ENCODE data around the gene PKHD1. TPM values are rescaled to one million over a fixed set of nuclear protein-coding genes. Genes with fewer than 3 reads are reported as not detected.

The PKHD1 gene
- total RNA-seq, 4 donors from 2014 or later, result 0.16 to 0.60 (median 0.32) TPM

GRCh38 chr6:52000064-52000463 lies 87.3 kb downstream of the PKHD1 start:
- in situ Hi-C loops (cut with MboI; ENCODE audit: low pct_ligation_motif_present in 1 of 4, low pct_unique_long_range_greater_than_20kb in 1 of 4, low sequenced_read_pairs in 3 of 4), result loop anchor here in 1 of 4 donors (25.0 kb wide), 2 partner anchors 138 to 1188 kb away; partner anchors contain the start of gene TFAP2B

DNA sequence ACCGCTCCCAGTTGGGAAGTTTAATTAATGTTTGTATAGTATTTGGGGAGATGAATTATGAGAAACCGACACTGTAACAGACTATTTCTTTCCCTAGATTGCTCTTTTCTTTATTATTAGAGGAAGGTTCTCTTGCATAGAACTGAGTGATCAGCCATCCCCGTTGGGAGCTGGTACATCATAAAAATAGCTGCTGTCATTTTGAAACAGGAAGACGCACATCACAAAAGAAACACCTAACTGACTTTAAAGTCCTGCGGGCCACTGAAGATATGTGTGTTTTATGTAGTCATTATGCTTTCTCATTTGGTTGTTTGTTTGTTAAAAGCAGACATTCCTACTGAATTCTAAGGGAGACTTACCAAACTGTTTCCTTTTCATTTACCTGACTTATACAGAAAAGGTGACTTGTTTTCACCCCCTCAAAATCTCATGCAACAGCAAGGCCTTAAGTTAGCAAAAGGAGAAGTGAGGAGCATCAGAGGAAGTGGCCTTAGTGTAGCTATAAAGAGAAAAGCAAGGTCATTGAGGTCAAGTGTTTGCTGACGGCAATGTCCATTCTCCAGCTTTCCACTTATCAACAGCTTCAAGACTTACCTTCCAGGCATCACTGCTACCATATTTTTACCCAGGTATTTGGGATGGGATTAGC lies 91.0 kb downstream of the PKHD1 start:
- TF ChIP-seq POLR2A (IDR thresholded peaks at IDR 0.05), result no peak
- TF ChIP-seq EP300 (IDR thresholded peaks at IDR 0.05; ENCODE audit: low read depth), result no peak
- TF ChIP-seq, protein P1, sequence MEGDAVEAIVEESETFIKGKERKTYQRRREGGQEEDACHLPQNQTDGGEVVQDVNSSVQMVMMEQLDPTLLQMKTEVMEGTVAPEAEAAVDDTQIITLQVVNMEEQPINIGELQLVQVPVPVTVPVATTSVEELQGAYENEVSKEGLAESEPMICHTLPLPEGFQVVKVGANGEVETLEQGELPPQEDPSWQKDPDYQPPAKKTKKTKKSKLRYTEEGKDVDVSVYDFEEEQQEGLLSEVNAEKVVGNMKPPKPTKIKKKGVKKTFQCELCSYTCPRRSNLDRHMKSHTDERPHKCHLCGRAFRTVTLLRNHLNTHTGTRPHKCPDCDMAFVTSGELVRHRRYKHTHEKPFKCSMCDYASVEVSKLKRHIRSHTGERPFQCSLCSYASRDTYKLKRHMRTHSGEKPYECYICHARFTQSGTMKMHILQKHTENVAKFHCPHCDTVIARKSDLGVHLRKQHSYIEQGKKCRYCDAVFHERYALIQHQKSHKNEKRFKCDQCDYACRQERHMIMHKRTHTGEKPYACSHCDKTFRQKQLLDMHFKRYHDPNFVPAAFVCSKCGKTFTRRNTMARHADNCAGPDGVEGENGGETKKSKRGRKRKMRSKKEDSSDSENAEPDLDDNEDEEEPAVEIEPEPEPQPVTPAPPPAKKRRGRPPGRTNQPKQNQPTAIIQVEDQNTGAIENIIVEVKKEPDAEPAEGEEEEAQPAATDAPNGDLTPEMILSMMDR (IDR thresholded peaks at IDR 0.05), result no peak
- TF ChIP-seq POLR2AphosphoS5 (IDR thresholded peaks at IDR 0.05), result no peak
- 74 to 75% methylated on average over 4 to 6 of the region's 6 CpGs for whole genome bisulfite sequencing, 2 donors (ENCODE audit: low coverage in 1 of 2)
- in situ Hi-C loops (cut with MboI; ENCODE audit: low pct_ligation_motif_present in 1 of 4, low pct_unique_long_range_greater_than_20kb in 1 of 4, low sequenced_read_pairs in 3 of 4), result no loop called here
- Histone ChIP-seq H3K4me1 (peaks cover 0 to 12% (median 3%) of the 10 kb centered on the region in 4 donors), H3K27ac (no peak overlapping the region), H3K4me3 (no peak overlapping the region), H3K27me3 (no peaks in the 10 kb centered on the region), H3K36me3 (no peaks in the 10 kb centered on the region), H3K9me3 (no peaks in the 10 kb centered on the region)
- no peak for DNase-seq
- intact Hi-C loops (cut with DNase I; ENCODE audit: low total_unique reads), result no loop called here

More at GRCh38 chr6:52000064-52000463, 87.3 kb downstream of the PKHD1 start:
- Histone ChIP-seq H3K4me1 (peaks cover 0 to 7% (median under 1%) of the 10 kb centered on the region in 4 donors), H3K9me3 (no peaks in the 10 kb centered on the region), H3K36me3 (no peaks in the 10 kb centered on the region), H3K4me3 (no peak overlapping the region), H3K27ac (no peak overlapping the region), H3K27me3 (no peaks in the 10 kb centered on the region)
- DNase-seq, result no peak
- TF ChIP-seq POLR2A (IDR thresholded peaks at IDR 0.05) (no peak), POLR2AphosphoS5 (IDR thresholded peaks at IDR 0.05) (no peak), EP300 (IDR thresholded peaks at IDR 0.05; ENCODE audit: low read depth) (no peak)
- TF ChIP-seq, protein P1 (IDR thresholded peaks at IDR 0.05), result no peak
- intact Hi-C loops (cut with DNase I; ENCODE audit: low total_unique reads), result loop anchor here (10.0 kb wide), 1 partner anchor 1165 kb away; no protein-coding TSS in a partner anchor
- WGBS, 2 donors (ENCODE audit: low coverage in 1 of 2), result 77 to 85% methylated on average over 3 of the region's 3 CpGs

GRCh38 chr6:51995214-51995755 lies 92.1 kb downstream of the PKHD1 start:
- Histone ChIP-seq H3K4me3 (no peak overlapping the region), H3K36me3 (no peaks in the 10 kb centered on the region), H3K9me3 (no peaks in the 10 kb centered on the region), H3K4me1 (peaks cover 0 to 12% (median 3%) of the 10 kb centered on the region in 4 donors), H3K27ac (peak overlapping the region in 2 of 4 donors; percentile 40 to 60), H3K27me3 (no peaks in the 10 kb centered on the region)
- in situ Hi-C loops (cut with MboI; ENCODE audit: low pct_ligation_motif_present in 1 of 4, low pct_unique_long_range_greater_than_20kb in 1 of 4, low sequenced_read_pairs in 3 of 4) (no loop called here), intact Hi-C loops (cut with DNase I; ENCODE audit: low total_unique reads) (no loop called here)
- TF ChIP-seq EP300 (IDR thresholded peaks at IDR 0.05; ENCODE audit: low read depth), result no peak
- no peak for TF ChIP-seq POLR2AphosphoS5 (IDR thresholded peaks at IDR 0.05)
- TF ChIP-seq, protein P1 (IDR thresholded peaks at IDR 0.05), result no peak
- TF ChIP-seq POLR2A (IDR thresholded peaks at IDR 0.05), result no peak
- DNase-seq, result no peak
- 35 to 40% methylated on average over 1 of the region's 1 CpG for WGBS, 2 donors (ENCODE audit: low coverage in 1 of 2)

GRCh38 chr6:51992876-51993275 lies 94.5 kb downstream of the PKHD1 start:
- H3K27me3 ChIP-seq, result no peaks in the 10 kb centered on the region
- 73 to 80% methylated on average over 1 to 3 of the region's 3 CpGs for WGBS, 2 donors (ENCODE audit: low coverage in 1 of 2)
- in situ Hi-C loops (cut with MboI; ENCODE audit: low pct_ligation_motif_present in 1 of 4, low pct_unique_long_range_greater_than_20kb in 1 of 4, low sequenced_read_pairs in 3 of 4), result no loop called here
- peaks cover 0 to 12% (median 3%) of the 10 kb centered on the region in 4 donors for H3K4me1 ChIP-seq
- no peak for DNase-seq
- TF ChIP-seq POLR2AphosphoS5 (IDR thresholded peaks at IDR 0.05), result no peak
- TF ChIP-seq POLR2A (IDR thresholded peaks at IDR 0.05), result no peak
- intact Hi-C loops (cut with DNase I; ENCODE audit: low total_unique reads), result no loop called here
- no peaks in the 10 kb centered on the region for H3K9me3 ChIP-seq
- no peaks in the 10 kb centered on the region for H3K36me3 ChIP-seq
- no peak overlapping the region for H3K27ac ChIP-seq
- H3K4me3 ChIP-seq, result no peak overlapping the region
